ENCODE measurements around the gene ZNF683. TPM values are rescaled to one million over a fixed set of nuclear protein-coding genes. Genes with fewer than 3 reads are reported as not detected.

ZNF683 gene
- total RNA-seq, 2 donors from 2014 or later = 0.47 TPM; not detected in 1

DNA sequence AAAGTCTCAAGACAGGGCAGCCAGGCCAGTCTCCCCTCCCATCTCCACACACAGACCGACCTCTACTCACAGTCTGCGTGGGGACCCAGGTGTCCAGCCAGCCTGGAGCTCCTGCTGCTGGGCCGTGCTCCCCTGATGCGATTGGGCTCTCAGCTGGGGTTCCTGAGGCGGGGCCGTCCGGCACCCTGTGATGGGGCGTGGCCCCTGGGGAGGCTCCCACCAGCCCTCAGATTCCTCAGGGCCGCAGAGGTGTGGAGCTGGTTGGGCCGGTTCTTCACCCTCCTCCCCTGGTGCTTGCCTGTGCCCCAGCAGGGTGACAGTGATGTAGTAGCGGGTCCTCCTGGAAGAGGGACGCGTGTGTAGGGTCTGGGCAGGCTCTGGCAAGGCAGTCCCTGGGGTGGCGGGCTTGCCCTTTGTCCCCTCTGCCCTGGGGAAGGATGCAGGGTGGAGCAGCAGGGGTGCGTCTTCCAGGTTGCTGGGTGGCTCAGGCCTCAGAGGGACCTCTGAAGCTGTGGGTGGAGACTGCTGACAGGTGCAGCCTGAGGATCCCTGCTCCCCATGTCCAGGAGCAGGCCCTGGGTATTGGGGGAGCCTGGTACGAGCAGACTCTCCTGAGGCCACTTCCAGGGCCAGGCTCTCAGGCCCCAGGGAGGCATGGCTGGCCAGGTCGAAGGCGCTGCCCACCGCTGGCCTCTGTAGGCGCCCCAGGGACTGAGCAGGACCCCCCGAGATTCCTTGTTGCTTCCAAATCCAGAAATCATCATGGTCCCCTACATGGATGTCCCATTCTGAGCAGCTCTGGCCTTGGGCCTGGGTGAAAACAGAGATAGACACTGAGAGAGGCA, 18.4 kb downstream of the ZNF683 start, which contains the start of gene CRYBG2:
TSS of gene CRYBG2 (minus strand) at position 155 of the 845 bp plus-strand sequence. CDS start 7,473 bp downstream, outside the sequence.
- Histone ChIP-seq H3K9ac (ENCODE audit: low read depth in 2 of 2, low read length in 2 of 2) (peak within 1 kb of the TSS; percentile 43 to 51), H3K4me3 (no peak within 1 kb of the TSS), H3K36me3 (no peaks in the 10 kb centered on the region), H3K27ac (peak within 1 kb of the TSS; percentile 18), H3K27me3 (no peaks in the 10 kb centered on the region), H3K4me1 (peaks cover 10% of the 10 kb centered on the region), H3K9me3 (no peaks in the 10 kb centered on the region)
- TF ChIP-seq, protein P1, sequence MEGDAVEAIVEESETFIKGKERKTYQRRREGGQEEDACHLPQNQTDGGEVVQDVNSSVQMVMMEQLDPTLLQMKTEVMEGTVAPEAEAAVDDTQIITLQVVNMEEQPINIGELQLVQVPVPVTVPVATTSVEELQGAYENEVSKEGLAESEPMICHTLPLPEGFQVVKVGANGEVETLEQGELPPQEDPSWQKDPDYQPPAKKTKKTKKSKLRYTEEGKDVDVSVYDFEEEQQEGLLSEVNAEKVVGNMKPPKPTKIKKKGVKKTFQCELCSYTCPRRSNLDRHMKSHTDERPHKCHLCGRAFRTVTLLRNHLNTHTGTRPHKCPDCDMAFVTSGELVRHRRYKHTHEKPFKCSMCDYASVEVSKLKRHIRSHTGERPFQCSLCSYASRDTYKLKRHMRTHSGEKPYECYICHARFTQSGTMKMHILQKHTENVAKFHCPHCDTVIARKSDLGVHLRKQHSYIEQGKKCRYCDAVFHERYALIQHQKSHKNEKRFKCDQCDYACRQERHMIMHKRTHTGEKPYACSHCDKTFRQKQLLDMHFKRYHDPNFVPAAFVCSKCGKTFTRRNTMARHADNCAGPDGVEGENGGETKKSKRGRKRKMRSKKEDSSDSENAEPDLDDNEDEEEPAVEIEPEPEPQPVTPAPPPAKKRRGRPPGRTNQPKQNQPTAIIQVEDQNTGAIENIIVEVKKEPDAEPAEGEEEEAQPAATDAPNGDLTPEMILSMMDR (IDR thresholded peaks at IDR 0.05) = no peak
- intact Hi-C loops (cut with DNase I) = no loop called here
- peak; percentile 84 for DNase-seq

DNA sequence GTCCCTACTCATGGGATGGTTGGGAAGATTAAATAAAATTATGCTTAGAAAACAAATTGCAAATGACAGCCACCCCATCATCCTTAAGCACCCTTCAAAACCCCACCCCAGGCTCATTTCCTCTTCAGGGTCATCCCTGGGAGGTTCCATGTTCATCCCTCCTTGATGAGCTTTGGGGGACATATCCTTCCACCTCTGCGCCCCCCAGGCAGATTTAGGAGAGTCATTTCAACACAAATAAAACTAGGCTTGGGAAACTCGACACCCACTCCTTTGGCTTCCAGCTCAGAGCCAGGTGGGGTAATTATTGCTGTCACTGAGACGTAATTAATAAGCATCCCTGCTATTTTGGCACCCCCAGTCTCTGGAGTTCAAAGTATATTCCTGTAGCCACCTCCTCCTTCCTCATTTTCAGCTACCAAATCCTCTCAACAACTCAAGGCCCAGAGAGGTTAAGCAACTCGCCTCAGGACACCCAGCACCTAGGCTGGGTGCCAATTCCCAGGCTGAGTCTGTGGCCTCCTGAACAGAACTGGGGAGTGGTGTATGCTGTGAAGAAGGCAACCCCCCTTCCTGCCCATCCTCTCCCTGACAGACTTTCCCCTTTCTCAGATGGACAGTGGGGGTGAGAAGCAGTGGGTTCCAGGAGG, 19.2 kb downstream of the ZNF683 start:
- Histone ChIP-seq H3K9me3 (no peaks in the 10 kb centered on the region), H3K4me3 (no peak overlapping the region), H3K27me3 (no peaks in the 10 kb centered on the region), H3K9ac (ENCODE audit: low read depth in 2 of 2, low read length in 2 of 2) (peak overlapping the region; percentile 43 to 51), H3K27ac (no peak overlapping the region), H3K36me3 (no peaks in the 10 kb centered on the region), H3K4me1 (peaks cover 10% of the 10 kb centered on the region)
- DNase-seq = no peak
- intact Hi-C loops (cut with DNase I) = no loop called here
- TF ChIP-seq, protein P1 (IDR thresholded peaks at IDR 0.05) = no peak

- no peak for DNase-seq
- H3K27ac ChIP-seq = no peak overlapping the region
- no peak overlapping the region for H3K4me3 ChIP-seq
- no peak overlapping the region for H3K9ac ChIP-seq (ENCODE audit: low read depth in 2 of 2, low read length in 2 of 2)
- H3K4me1 ChIP-seq = peaks cover 10% of the 10 kb centered on the region
- H3K36me3 ChIP-seq = no peaks in the 10 kb centered on the region
- H3K9me3 ChIP-seq = no peaks in the 10 kb centered on the region
- TF ChIP-seq, protein P1 (IDR thresholded peaks at IDR 0.05) = no peak
- intact Hi-C loops (cut with DNase I) = no loop called here
- no peaks in the 10 kb centered on the region for H3K27me3 ChIP-seq
These were observed 20.2 kb downstream of the ZNF683 start for GRCh38 chr1:26352338-26352679.

DNA sequence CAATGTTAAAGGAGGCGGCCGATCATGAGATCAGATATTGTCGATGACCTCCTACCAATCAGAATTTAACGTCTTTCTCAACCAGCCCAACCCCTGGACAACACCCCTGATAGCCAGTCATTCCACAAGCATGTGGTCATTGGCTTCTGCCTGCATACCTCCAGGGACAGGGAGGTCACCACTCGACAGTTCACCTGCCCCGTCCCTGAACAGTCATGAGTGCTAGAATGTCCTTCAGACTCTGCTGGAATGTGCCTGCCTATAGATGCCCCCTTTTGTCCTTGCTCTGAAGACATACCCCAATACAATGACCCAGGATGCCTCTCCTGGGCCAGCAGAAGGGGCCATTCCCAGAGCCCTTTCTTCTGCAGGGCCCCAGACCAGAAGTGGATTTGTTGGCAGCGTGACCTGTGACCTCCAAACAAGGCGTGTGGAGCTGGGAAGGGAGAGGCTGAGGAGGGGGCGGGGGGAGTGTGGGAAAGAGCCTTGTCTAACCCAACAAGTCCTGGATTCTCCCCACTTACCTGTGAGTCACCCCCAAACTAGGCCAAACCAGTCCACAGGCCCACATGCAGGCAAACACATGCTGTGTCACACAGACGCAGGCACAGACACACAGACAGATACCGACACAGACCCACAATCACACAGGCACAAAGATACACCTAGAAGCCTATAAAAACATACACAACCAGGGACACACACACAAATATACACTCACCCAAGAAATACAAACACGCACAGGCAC, 20.8 kb downstream of the ZNF683 start:
- TF ChIP-seq, protein P1 (IDR thresholded peaks at IDR 0.05) = no peak
- H3K36me3 ChIP-seq = no peaks in the 10 kb centered on the region
- H3K9ac ChIP-seq (ENCODE audit: low read depth in 2 of 2, low read length in 2 of 2) = no peak overlapping the region
- H3K27me3 ChIP-seq = no peaks in the 10 kb centered on the region
- H3K4me1 ChIP-seq = peaks cover 10% of the 10 kb centered on the region
- no peak overlapping the region for H3K27ac ChIP-seq
- no peak for DNase-seq
- intact Hi-C loops (cut with DNase I) = no loop called here
- H3K4me3 ChIP-seq = no peak overlapping the region
- H3K9me3 ChIP-seq = no peaks in the 10 kb centered on the region
